Astrocyte of the spinal cord (primary cell): ENCODE data around the gene IL17RD.

Experiments
- DNase-seq: peaks from one replicate; pipeline ENCODE4 v3.0.0; 2011; ENCODE audit warnings: low read depth, low spot score
- H3K4me3 ChIP-seq: 2 replicates; pipeline ENCODE4 v1.5.1; 2011; ENCODE audit warnings: low read depth, mild to moderate bottlenecking, low read length, moderate library complexity
- in situ Hi-C: cut with HindIII; loops from 2 replicates; pipeline ENCODE4 v1.10.0; 2017; ENCODE audit warnings: low sequenced_read_pairs
- TF ChIP-seq, protein P1 (sequence below): IDR thresholded peaks from 2 replicates; pipeline ENCODE4 v1.5.1; 2012; ENCODE audit warnings: low read depth, mild to moderate bottlenecking, low read length, inconsistent platforms

Gene IL17RD

GRCh38 chr3:57152151-57153143, 12.7 kb downstream of the IL17RD start:
- no peak overlapping the region for H3K4me3 ChIP-seq
- in situ Hi-C loops, result no loop called here
- TF ChIP-seq, protein P1, sequence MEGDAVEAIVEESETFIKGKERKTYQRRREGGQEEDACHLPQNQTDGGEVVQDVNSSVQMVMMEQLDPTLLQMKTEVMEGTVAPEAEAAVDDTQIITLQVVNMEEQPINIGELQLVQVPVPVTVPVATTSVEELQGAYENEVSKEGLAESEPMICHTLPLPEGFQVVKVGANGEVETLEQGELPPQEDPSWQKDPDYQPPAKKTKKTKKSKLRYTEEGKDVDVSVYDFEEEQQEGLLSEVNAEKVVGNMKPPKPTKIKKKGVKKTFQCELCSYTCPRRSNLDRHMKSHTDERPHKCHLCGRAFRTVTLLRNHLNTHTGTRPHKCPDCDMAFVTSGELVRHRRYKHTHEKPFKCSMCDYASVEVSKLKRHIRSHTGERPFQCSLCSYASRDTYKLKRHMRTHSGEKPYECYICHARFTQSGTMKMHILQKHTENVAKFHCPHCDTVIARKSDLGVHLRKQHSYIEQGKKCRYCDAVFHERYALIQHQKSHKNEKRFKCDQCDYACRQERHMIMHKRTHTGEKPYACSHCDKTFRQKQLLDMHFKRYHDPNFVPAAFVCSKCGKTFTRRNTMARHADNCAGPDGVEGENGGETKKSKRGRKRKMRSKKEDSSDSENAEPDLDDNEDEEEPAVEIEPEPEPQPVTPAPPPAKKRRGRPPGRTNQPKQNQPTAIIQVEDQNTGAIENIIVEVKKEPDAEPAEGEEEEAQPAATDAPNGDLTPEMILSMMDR, result peak; percentile 26
- DNase-seq, result peak; percentile 42

- no peak overlapping the region for H3K4me3 ChIP-seq
- in situ Hi-C loops, result no loop called here
- no peak for DNase-seq
- TF ChIP-seq, protein P1, result no peak
These were observed 13.4 kb downstream of the IL17RD start for GRCh38 chr3:57151749-57152148.

GRCh38 chr3:57151021-57151449, 14.1 kb downstream of the IL17RD start:
- in situ Hi-C loops, result no loop called here
- TF ChIP-seq, protein P1, result no peak
- H3K4me3 ChIP-seq, result no peak overlapping the region
- DNase-seq, result peak; percentile 73

GRCh38 chr3:57150113-57150581, 15.0 kb downstream of the IL17RD start:
- in situ Hi-C loops, result no loop called here
- H3K4me3 ChIP-seq, result no peak overlapping the region
- TF ChIP-seq, protein P1, result no peak
- DNase-seq, result no peak

- in situ Hi-C loops, result no loop called here
- H3K4me3 ChIP-seq, result no peak overlapping the region
- TF ChIP-seq, protein P1, result no peak
- no peak for DNase-seq
These were observed 18.1 kb downstream of the IL17RD start for GRCh38 chr3:57147071-57147470.

DNA sequence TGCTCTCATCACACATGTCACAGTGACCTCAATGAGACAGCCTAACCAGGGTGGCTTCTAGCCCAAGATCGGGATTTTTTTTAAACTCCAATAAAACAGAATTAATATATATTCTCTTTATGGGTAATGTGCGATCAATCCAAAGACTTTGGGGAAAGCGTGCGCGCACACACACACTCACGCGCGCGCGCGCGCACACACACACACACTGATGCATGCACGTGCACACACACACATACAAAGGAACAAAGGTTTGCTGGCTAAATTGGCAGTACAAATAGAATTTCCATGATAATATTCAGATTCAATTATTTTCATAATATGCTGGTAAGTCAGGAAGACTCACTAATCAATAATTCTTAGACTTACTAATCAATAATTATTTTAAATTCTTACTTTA, 19.3 kb downstream of the IL17RD start:
- no peak overlapping the region for H3K4me3 ChIP-seq
- in situ Hi-C loops, result no loop called here
- TF ChIP-seq, protein P1, result no peak
- no peak for DNase-seq
